ENCODE data around the gene EML5.

DNA sequence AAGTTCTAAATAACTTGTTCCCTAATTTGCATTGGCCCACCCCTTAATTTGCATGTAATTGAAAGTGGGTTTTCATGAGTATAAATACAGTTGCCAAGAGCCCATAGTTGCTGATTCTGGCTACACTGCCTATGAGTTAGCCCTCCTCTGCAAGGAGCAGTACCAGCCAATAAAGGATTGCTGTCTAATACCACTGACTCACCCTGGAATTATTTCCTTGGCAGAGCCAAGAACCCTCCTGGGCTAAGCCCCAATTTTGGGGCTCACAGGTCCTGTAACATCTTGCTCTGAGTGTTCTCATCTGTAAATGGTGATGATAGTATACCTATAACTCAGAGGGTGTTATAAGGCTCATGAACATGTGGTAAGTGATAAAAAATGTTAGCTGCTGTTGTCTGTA lies 38.5 kb upstream of the EML5 start:
- TF ChIP-seq, protein P1, sequence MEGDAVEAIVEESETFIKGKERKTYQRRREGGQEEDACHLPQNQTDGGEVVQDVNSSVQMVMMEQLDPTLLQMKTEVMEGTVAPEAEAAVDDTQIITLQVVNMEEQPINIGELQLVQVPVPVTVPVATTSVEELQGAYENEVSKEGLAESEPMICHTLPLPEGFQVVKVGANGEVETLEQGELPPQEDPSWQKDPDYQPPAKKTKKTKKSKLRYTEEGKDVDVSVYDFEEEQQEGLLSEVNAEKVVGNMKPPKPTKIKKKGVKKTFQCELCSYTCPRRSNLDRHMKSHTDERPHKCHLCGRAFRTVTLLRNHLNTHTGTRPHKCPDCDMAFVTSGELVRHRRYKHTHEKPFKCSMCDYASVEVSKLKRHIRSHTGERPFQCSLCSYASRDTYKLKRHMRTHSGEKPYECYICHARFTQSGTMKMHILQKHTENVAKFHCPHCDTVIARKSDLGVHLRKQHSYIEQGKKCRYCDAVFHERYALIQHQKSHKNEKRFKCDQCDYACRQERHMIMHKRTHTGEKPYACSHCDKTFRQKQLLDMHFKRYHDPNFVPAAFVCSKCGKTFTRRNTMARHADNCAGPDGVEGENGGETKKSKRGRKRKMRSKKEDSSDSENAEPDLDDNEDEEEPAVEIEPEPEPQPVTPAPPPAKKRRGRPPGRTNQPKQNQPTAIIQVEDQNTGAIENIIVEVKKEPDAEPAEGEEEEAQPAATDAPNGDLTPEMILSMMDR (IDR thresholded peaks at IDR 0.05), result no peak
- TF ChIP-seq POLR2A (IDR thresholded peaks at IDR 0.05) (no peak), POLR2AphosphoS5 (IDR thresholded peaks at IDR 0.05; ENCODE audit: insufficient read depth in 1 of 2, low read depth in 1 of 2) (peak in 1 of 2 donors; percentile 45)

Data from vagina (tissue), 2 donors.